ENCODE results near the gene BNC2. TPM values are rescaled to one million over a fixed set of nuclear protein-coding genes. Genes with fewer than 3 reads are reported as not detected.

BNC2 gene
- total and polyA plus RNA-seq, 2 of the 4 experiments (the other 2 are of a cell fraction): 15.5 to 45.2 TPM

GRCh38 chr9:16398691-16399090, 471.8 kb downstream of the BNC2 start:
- in situ Hi-C loops (cut with MboI; ENCODE audit: low sequenced_read_pairs): no loop called here
- H3K56ac ChIP-seq (ENCODE audit: extremely low read depth, insufficient read depth, low read length): no peak overlapping the region
- no peak overlapping the region; the same call in 1 of the 2 replicates for H4K5ac ChIP-seq (ENCODE audit: low read depth, low read length)
- H3K14ac ChIP-seq (replicated peaks; ENCODE audit: low read depth, low read length): 0 out of 2 replicates have a peak overlapping the region, but pooled peaks have one; percentile 20
- peak overlapping the region; percentile 63; the same call in 1 of the 2 replicates for H2BK120ac ChIP-seq (ENCODE audit: low read depth, low read length)
- peak overlapping the region; percentile 41; the same call in 1 of the 2 replicates for H3K23ac ChIP-seq (ENCODE audit: low read depth, low read length)
- H4K8ac ChIP-seq (ENCODE audit: low read depth in 2 of 2, low read length in 2 of 2): peak overlapping the region in 1 of 2 experiments; percentile 56; a peak in 2 of 4 replicates
- dilution Hi-C loops (cut with HindIII; ENCODE audit: low sequenced_read_pairs, unreplicated experiment): no loop called here
- peaks cover 3% of the 10 kb centered on the region; the same call in 1 of the 2 replicates for H3K9me3 ChIP-seq (ENCODE audit: control insufficient read depth, insufficient read depth, low read length)
- H3K4me3 ChIP-seq (ENCODE audit: insufficient read depth, low read depth, low read length): no peak overlapping the region
- ChIA-PET CTCF (no interaction called here), POLR2A (ENCODE audit: unreplicated experiment) (no interaction called here)
- no peak overlapping the region for H2BK5ac ChIP-seq (ENCODE audit: low read depth, low read length, poor library complexity, severe bottlenecking)
- no peak overlapping the region for H2AK9ac ChIP-seq (replicated peaks; ENCODE audit: low read depth, low read length, poor library complexity)
- H3K4me1 ChIP-seq (ENCODE audit: control insufficient read depth, insufficient read depth, low read length): peaks cover 2% of the 10 kb centered on the region
- no peaks in the 10 kb centered on the region for H3K27me3 ChIP-seq (ENCODE audit: control insufficient read depth, insufficient read depth, low read length)
- H2AFZ ChIP-seq (replicated peaks; ENCODE audit: low read length, poor library complexity): no peak overlapping the region
- peak overlapping the region; percentile 70; the same call in 1 of the 2 replicates for H2BK20ac ChIP-seq (ENCODE audit: low read depth, low read length)
- H4K20me1 ChIP-seq (ENCODE audit: insufficient read depth, low read length): no peaks in the 10 kb centered on the region
- peak overlapping the region; percentile 48; the same call in 1 of the 2 replicates for H2AK5ac ChIP-seq (ENCODE audit: low read depth, low read length)
- H3K18ac ChIP-seq (ENCODE audit: low read depth, low read length): peak overlapping the region; percentile 37; the same call in 1 of the 2 replicates
- no peak overlapping the region; the same call in 2 of the 3 replicates for H2BK15ac ChIP-seq (ENCODE audit: low read depth, low read length)
- DNase-seq (no peak), ATAC-seq (ENCODE audit: low read depth) (no peak)
- TF ChIP-seq SMC3 (IDR thresholded peaks at IDR 0.05; ENCODE audit: low read depth, low read length): no peak
- TF ChIP-seq CTCF (conservative IDR thresholded peaks at IDR 0.05; ENCODE audit: low read depth, low read length): no peak
- no peak for TF ChIP-seq RFX5 (IDR thresholded peaks at IDR 0.05; ENCODE audit: low read depth, low read length)
- TF ChIP-seq NFE2L2 (IDR thresholded peaks at IDR 0.05; ENCODE audit: low read depth, low read length): no peak
- no peak for TF ChIP-seq CEBPB (IDR thresholded peaks at IDR 0.05; ENCODE audit: low read depth, low read length)
- no peak for TF ChIP-seq USF2 (IDR thresholded peaks at IDR 0.05; ENCODE audit: low read depth, low read length)
- TF ChIP-seq MAZ (IDR thresholded peaks at IDR 0.05; ENCODE audit: borderline replicate concordance, low read depth, low read length): no peak
- TF ChIP-seq CHD1 (IDR thresholded peaks at IDR 0.05; ENCODE audit: low read depth, low read length): no peak
- no peak for TF ChIP-seq ELK1 (IDR thresholded peaks at IDR 0.05; ENCODE audit: borderline replicate concordance, low read depth, low read length)
- TF ChIP-seq FOS (IDR thresholded peaks at IDR 0.05; ENCODE audit: low read depth, low read length): no peak
- no peak for TF ChIP-seq RCOR1 (IDR thresholded peaks at IDR 0.05; ENCODE audit: insufficient replicate concordance, low read length)
- no peak for TF ChIP-seq MXI1 (IDR thresholded peaks at IDR 0.05; ENCODE audit: borderline replicate concordance, low read depth, low read length)
- no peak for TF ChIP-seq MAFK (IDR thresholded peaks at IDR 0.05; ENCODE audit: low read depth, low read length)
- TF ChIP-seq POLR2A (IDR thresholded peaks at IDR 0.05; ENCODE audit: low read depth, low read length): no peak
- no peak for TF ChIP-seq BHLHE40 (IDR thresholded peaks at IDR 0.05; ENCODE audit: low read depth, low read length)
- no peak for TF ChIP-seq RAD21 (IDR thresholded peaks at IDR 0.05; ENCODE audit: low read length)
- WGBS, 2 experiments (ENCODE audit: extremely low coverage in 2 of 2, insufficient read length in 1 of 2): 100% methylated on average over 1 of the region's 3 CpGs; no CpG with 5 or more reads in 1 of the 2 experiments
- no peak overlapping the region for H3K4me2 ChIP-seq (ENCODE audit: low read depth, low read length)
- H3K9ac ChIP-seq (ENCODE audit: low read depth, low read length): no peak overlapping the region
- intact Hi-C loops (cut with micrococcal nuclease): no loop called here
- peaks cover 4% of the 10 kb centered on the region for H3K9me1 ChIP-seq (ENCODE audit: insufficient read depth, low read length)
- H3K4ac ChIP-seq (ENCODE audit: low read depth, low read length): peak overlapping the region; percentile 68
- no peaks in the 10 kb centered on the region for H3K79me1 ChIP-seq (ENCODE audit: low read depth in 1 of 2, low read length in 2 of 2)
- H3K36me3 ChIP-seq (ENCODE audit: control insufficient read depth, insufficient read depth, low read length): no peaks in the 10 kb centered on the region
- no peak overlapping the region for H3K27ac ChIP-seq (ENCODE audit: insufficient read depth, low read length)
- no TSS peak for BruUV-seq (replicated peaks)
- H4K91ac ChIP-seq (ENCODE audit: insufficient read depth, low read depth, low read length): peak overlapping the region; percentile 23; the same call in 1 of the 2 replicates
